Upper lobe of left lung (tissue), 6 donors: ENCODE results near the gene MAGEF1. TPM values are rescaled to one million over a fixed set of nuclear protein-coding genes. Genes with fewer than 3 reads are reported as not detected.

Experiments
- ATAC-seq, 2 donors: fragments of 200-7000 bp; cut with Tn5 transposase; one replicate each; pipeline ENCODE4 v1.9.1; 2022; ENCODE audit warnings: mild to moderate bottlenecking in 2 of 2, moderate library complexity in 2 of 2; ENCODE audit not compliant: low FRiP score in 2 of 2
- DNase-seq, 2 donors: peaks; one replicate each; pipeline ENCODE4 v3.0.0-alpha.2; 2019 to 2020
- H3K27ac ChIP-seq, 4 donors: fragments of 200-600 bp; sonication (generic); one replicate each; pipeline ENCODE4 v1.5.1; 2016 to 2019
- H3K27me3 ChIP-seq, 4 donors: fragments of 200-600 bp; sonication (generic); one replicate each; pipeline ENCODE4 v1.5.1; 2017 to 2019
- H3K36me3 ChIP-seq, 4 donors: fragments of 200-600 bp; sonication (generic); one replicate each; pipeline ENCODE4 v1.5.1; 2016 to 2019
- H3K4me1 ChIP-seq, 4 donors: fragments of 200-600 bp; sonication (generic); one replicate each; pipeline ENCODE4 v1.5.1; 2018 to 2019
- H3K4me3 ChIP-seq, 4 donors: fragments of 200-600 bp; sonication (generic); one replicate each; pipeline ENCODE4 v1.5.1; 2017 to 2019; ENCODE audit warnings: mild to moderate bottlenecking in 2 of 4, moderate library complexity in 1 of 4
- H3K9me3 ChIP-seq, 4 donors: fragments of 200-600 bp; sonication (generic); one replicate each; pipeline ENCODE4 v1.5.1; 2018 to 2019
- CTCF ChIP-seq, 6 experiments: fragments of 450-650 bp in 4 of 6; fragments of 200-600 bp in 2 of 6; sonication (generic) in 2 of 6; IDR thresholded peaks; one replicate each; pipeline ENCODE4 v1.5.1; 2016 to 2019; ENCODE audit warnings: antibody characterized with exemption in 6 of 6
- EP300 ChIP-seq, 4 donors: sonication (generic); formaldehyde crosslinking; IDR thresholded peaks; one replicate each; pipeline ENCODE4 v1.5.1; 2017; ENCODE audit warnings: antibody characterized with exemption in 4 of 4, control low read depth in 2 of 4
- POLR2A ChIP-seq, 4 donors: fragments of 450-650 bp; IDR thresholded peaks; one replicate each; pipeline ENCODE4 v1.5.1; 2016 to 2017; ENCODE audit warnings: antibody characterized with exemption in 4 of 4, mild to moderate bottlenecking in 2 of 4
- POLR2AphosphoS5 ChIP-seq, 2 donors: sonication (generic); formaldehyde crosslinking; IDR thresholded peaks; one replicate each; pipeline ENCODE4 v1.5.1; 2017; ENCODE audit warnings: antibody characterized with exemption in 2 of 2
- WGBS, 2 donors: methylation state at CpG; one replicate each; pipeline ENCODE4 v1.1.5; 2017 to 2018; 5-methylcytosine and 5-hydroxymethylcytosine counted together
- total RNA-seq, 6 donors: library from RNA; depleted of rRNA in 4 of 6; stranded (reverse); fragments of >200 nt in 4 of 6; gene quantifications; one replicate each; pipeline versions ENCODE4 v1.1.0 to v1.2.1, GENCODE V29; 2016 to 2021
- donor health status: DM: no; HTN: no; CAD: no; lungs with moderate emphysema.
- donor health status: DM: no; HTN: yes; CAD: no; lungs with severe emphysema.

Gene MAGEF1
- total RNA-seq, 6 donors from 2014 or later: 13.6 to 52.4 (median 35.7) TPM

DNA sequence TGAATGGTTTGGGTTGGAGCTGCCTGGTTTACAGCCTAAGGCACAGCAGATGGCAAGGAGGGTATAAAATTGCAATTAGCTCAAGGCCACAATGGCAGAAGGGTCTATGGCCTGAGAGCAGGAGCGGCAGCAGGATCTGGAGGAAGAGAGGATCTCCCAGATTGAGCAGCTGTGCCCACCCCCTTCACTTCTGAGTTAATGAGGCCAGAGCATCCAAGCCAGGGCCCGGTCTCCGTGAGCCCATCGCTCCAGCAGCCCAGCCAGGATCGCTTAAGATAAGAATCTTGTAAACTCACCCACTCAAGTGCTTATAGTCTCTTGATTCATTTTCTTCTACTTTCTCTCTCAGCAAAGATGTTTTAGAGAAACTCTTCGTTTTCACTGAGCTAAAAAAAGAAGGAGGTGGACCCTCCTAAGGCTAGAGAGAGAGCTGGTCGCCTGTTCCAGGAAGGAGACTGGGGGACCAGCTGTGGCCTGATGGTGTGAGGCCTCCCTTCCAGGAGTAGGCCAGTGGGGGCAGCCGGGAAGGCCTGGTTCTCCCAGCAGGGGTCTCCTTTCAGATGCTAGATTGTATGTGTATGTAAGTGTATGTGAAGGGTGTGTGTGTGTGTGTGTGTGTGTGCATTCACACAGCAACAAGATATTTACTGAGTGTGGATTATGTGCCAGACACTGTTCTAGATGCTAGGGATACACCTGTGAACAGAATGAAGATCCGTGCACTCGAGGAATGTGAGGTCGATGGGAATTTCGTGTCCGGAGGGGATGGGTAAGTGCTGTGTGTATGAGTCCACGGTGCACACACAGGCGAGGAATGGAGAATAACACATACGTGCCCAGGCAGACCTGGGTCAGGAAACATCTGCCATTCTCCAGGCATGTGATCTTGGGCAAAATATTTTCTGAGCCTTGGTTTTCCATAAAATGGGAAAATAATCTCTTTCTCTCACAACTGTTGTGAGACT, 18.6 kb downstream of the MAGEF1 start:
- Histone ChIP-seq H3K27me3 (no peaks in the 10 kb centered on the region), H3K36me3 (no peaks in the 10 kb centered on the region), H3K9me3 (no peaks in the 10 kb centered on the region), H3K4me1 (peaks cover 2 to 27% (median 18%) of the 10 kb centered on the region in 4 donors), H3K4me3 (no peak overlapping the region), H3K27ac (no peak overlapping the region)
- ATAC-seq (no peak), DNase-seq (no peak)
- WGBS, 2 donors: 78 to 82% methylated on average over 16 of the region's 16 CpGs
- no peak for TF ChIP-seq CTCF (IDR thresholded peaks at IDR 0.05)
- TF ChIP-seq POLR2AphosphoS5 (IDR thresholded peaks at IDR 0.05): no peak
- TF ChIP-seq EP300 (IDR thresholded peaks at IDR 0.05): no peak
- TF ChIP-seq POLR2A (IDR thresholded peaks at IDR 0.05): no peak

- ATAC-seq: peak in 1 of 2 donors; percentile 33
- Histone ChIP-seq H3K4me3 (peak overlapping the region in 1 of 4 donors; percentile 0), H3K36me3 (no peaks in the 10 kb centered on the region), H3K4me1 (peaks cover 9 to 32% (median 24%) of the 10 kb centered on the region in 4 donors), H3K27ac (peak overlapping the region in 3 of 4 donors; percentile 1 to 32 (median 4)), H3K27me3 (no peaks in the 10 kb centered on the region), H3K9me3 (no peaks in the 10 kb centered on the region)
- peak in 1 of 2 donors; percentile 81 for DNase-seq
- WGBS, 2 donors: 48 to 74% methylated on average over 9 to 17 of the region's 23 CpGs
- TF ChIP-seq CTCF (IDR thresholded peaks at IDR 0.05): no peak
- no peak for TF ChIP-seq EP300 (IDR thresholded peaks at IDR 0.05)
- no peak for TF ChIP-seq POLR2AphosphoS5 (IDR thresholded peaks at IDR 0.05)
- no peak for TF ChIP-seq POLR2A (IDR thresholded peaks at IDR 0.05)
Observed at GRCh38 chr3:184691397-184692231, 20.2 kb downstream of the MAGEF1 start.

DNA sequence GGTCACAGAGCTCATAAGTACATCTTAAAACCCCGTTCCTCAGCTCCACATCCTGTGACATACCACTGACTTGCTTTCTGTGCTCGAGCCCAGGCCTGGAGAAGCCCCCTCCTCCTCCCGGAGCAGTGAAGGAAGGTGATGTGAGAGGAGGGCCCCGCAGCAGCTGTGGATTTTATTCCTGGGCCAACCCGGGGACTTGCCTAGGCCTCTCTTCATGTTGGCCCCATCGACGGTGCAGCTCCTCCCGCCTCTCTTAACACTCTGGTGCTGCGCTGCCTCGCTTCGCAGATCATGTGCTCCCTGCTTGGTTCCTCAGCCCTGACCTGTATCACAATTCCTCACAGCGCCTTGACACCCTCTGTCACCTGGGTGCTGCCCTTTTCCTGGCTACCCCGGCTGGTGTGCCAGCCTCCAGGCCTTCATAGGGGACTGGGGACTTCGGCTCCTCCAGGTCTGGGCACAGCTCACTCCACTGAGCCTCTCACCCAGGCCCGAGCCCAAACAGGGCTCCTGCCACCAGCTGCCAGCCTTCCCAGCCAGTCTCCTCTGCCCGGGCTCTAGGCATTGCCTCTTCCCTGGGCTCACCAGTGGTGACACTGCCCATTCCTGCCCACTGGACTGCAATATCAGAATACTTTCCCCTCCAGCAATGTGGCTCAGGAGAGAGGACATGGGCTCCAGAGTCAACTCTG, 21.5 kb downstream of the MAGEF1 start:
- Histone ChIP-seq H3K4me3 (no peak overlapping the region), H3K27ac (no peak overlapping the region), H3K9me3 (no peaks in the 10 kb centered on the region), H3K36me3 (no peaks in the 10 kb centered on the region), H3K27me3 (no peaks in the 10 kb centered on the region), H3K4me1 (peaks cover 9 to 27% (median 21%) of the 10 kb centered on the region in 4 donors)
- WGBS, 2 donors: 81 to 91% methylated on average over 15 to 16 of the region's 16 CpGs
- TF ChIP-seq POLR2AphosphoS5 (IDR thresholded peaks at IDR 0.05) (no peak), CTCF (IDR thresholded peaks at IDR 0.05) (no peak), POLR2A (IDR thresholded peaks at IDR 0.05) (no peak), EP300 (IDR thresholded peaks at IDR 0.05) (no peak)
- peak in 1 of 2 donors; percentile 60 for DNase-seq
- no peak for ATAC-seq

DNA sequence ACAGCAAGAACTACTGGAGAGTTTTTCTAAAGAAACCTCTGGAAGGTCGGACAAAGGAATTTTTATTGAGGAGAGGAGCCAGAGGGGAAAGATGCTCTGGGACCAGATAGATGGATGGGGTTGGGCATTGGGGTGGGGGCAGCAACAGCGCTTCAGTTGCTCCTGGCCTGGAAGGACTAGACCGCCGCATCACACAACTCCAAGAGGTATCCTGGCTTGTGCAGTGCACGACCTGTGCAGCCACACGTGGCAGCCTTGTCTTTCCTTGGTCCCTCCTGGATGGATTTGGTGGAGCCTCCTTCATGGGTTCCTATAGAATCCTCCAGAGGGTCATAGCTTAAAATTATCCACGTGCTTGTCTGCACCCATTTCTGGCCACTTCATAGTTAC, 23.0 kb downstream of the MAGEF1 start:
- WGBS, 2 donors: 74 to 80% methylated on average over 7 of the region's 7 CpGs
- Histone ChIP-seq H3K4me3 (no peak overlapping the region), H3K36me3 (no peaks in the 10 kb centered on the region), H3K27me3 (no peaks in the 10 kb centered on the region), H3K9me3 (no peaks in the 10 kb centered on the region), H3K27ac (peak overlapping the region in 1 of 4 donors; percentile 9), H3K4me1 (peaks cover 9 to 27% (median 21%) of the 10 kb centered on the region in 4 donors)
- DNase-seq: no peak
- no peak for ATAC-seq
- no peak for TF ChIP-seq POLR2A (IDR thresholded peaks at IDR 0.05)
